Measurements from ENCODE around the gene CWC27.

DNA sequence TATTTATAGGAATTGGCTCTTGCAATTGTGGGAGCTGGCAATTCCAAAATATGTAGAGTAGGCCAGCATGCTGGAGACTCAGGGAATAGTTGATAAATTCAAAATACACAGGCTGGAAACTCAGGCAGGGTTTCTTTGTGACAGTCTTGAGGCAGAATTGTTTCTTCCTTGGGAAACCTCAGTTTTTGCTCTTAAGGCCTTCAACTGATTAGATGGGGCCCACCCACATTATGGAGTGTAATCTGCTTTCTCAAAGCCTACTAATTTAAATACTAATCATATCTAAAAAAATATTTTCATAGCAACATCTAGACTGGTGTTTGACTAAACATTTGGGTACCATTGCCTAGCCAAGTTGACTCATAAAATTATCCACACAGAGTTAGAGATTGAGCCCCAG is 27.6 kb downstream of the CWC27 start:
- TF ChIP-seq BHLHE40 (IDR thresholded peaks at IDR 0.05; ENCODE audit: borderline replicate concordance): no peak
- TF ChIP-seq SUZ12 (IDR thresholded peaks at IDR 0.05): no peak
- no peak for TF ChIP-seq HDGF (IDR thresholded peaks at IDR 0.05; ENCODE audit: borderline replicate concordance)
- no peak for TF ChIP-seq FOXK2 (IDR thresholded peaks at IDR 0.05)

Measured in HEK293T (cell line).